Measurements from ENCODE around the gene ALKAL2. TPM values are rescaled to one million over a fixed set of nuclear protein-coding genes. Genes with fewer than 3 reads are reported as not detected.
"Not testable (repeated sequence)": the region's sequence is repeated elsewhere in the genome, so short reads cannot be mapped to it uniquely, and the experiment has no call there.

Gene ALKAL2
- total RNA-seq, result 6.7 TPM
- long read RNA-seq, partial matches to known transcripts, result 5 of 12 reads
- long read RNA-seq, other reads (novel, unspliced or antisense), result 7 of 12 reads

DNA sequence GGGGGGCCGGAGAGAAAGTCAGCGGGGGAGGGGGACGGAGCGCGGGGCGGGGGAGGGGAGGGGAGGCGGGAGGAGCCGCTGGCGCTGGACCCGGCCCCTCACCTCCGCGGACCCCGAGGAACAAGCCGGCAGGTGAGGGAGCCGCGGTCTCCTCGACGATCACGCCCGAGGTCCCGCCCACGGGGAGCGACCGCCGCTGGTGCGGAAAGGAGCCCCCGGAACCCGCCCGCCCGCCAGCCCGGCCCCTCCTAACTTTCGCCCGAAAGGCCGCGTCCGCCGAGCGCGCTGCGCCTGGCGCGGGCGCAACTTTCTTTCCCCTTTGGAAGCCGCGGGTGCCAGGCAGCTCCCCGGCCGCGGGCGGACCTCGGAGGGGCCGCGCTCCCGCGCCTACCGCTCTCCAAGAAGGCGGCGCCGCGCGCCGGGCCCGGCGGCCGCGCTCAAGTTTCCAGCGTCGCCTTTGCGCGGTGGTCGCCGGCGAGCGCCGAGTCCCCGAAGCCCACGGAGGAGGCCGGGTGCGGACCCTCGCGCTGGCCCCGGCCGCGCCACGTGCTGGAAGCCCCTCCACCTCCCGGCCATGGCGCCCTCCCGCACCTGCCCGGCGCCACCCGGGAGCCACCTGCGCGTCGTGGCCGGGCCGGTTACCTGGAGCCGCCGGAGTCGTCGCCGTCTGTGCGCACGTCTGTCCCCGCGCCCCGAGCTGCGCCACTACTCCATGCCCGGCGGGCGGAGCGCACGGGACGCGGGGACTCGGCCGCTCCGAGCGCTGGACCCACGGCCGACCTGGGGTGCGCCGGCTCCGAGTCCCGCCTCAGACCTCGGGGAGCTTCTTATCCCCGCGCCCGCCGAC, at the start of gene ALKAL2:
TSS of gene ALKAL2 (minus strand) at position 181 of the 847 bp plus-strand sequence. CDS start 256 bp downstream, outside the sequence.
- peak; percentile 52 for DNase-seq
- Histone ChIP-seq H3K4me1 (peaks cover 30% of the 10 kb centered on the region), H3K27ac (peak within 1 kb of the TSS; percentile 69), H3K9me3 (no peaks in the 10 kb centered on the region), H3K27me3 (ENCODE audit: low read depth) (peaks cover 19% of the 10 kb centered on the region), H3K4me3 (peak within 1 kb of the TSS; percentile 64), H3K36me3 (peaks cover 13% of the 10 kb centered on the region)
- TF ChIP-seq, protein P1, sequence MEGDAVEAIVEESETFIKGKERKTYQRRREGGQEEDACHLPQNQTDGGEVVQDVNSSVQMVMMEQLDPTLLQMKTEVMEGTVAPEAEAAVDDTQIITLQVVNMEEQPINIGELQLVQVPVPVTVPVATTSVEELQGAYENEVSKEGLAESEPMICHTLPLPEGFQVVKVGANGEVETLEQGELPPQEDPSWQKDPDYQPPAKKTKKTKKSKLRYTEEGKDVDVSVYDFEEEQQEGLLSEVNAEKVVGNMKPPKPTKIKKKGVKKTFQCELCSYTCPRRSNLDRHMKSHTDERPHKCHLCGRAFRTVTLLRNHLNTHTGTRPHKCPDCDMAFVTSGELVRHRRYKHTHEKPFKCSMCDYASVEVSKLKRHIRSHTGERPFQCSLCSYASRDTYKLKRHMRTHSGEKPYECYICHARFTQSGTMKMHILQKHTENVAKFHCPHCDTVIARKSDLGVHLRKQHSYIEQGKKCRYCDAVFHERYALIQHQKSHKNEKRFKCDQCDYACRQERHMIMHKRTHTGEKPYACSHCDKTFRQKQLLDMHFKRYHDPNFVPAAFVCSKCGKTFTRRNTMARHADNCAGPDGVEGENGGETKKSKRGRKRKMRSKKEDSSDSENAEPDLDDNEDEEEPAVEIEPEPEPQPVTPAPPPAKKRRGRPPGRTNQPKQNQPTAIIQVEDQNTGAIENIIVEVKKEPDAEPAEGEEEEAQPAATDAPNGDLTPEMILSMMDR (IDR thresholded peaks at IDR 0.05), result no peak
- ATAC-seq, result peak; percentile 26 to 40
- intact Hi-C loops (cut with DNase I), result no loop called here

DNA sequence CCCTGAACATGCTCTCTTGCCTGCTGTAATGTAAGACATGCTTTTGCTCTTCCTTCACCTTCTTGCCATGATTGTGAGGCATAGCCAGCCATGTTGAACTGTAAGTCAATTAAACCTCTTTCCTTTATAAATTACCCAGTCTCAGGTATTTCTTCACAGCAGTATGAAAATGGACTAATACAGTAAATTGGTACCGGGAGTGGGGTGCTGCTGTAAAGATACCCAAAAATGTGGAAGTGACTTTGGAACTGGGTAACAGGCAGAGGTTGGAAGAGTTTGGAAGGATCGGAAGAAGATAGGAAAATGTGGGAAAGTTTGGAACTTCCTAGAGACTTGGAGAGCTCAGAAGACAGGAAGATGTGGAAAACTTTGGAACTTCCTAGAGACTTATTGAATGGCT, 49.1 kb upstream of the ALKAL2 start:
- H3K4me1 ChIP-seq; ATAC-seq; H3K27ac ChIP-seq; intact Hi-C loops (cut with DNase I); H3K36me3 ChIP-seq; H3K27me3 ChIP-seq (ENCODE audit: low read depth); DNase-seq; H3K4me3 ChIP-seq: not testable (repeated sequence)
- H3K9me3 ChIP-seq, result peaks cover 28% of the 10 kb centered on the region

GRCh38 chr2:336360-336759, 48.5 kb upstream of the ALKAL2 start:
- Histone ChIP-seq H3K27me3 (ENCODE audit: low read depth) (no peaks in the 10 kb centered on the region), H3K27ac (no peak overlapping the region), H3K9me3 (peaks cover 28% of the 10 kb centered on the region), H3K4me1 (no peaks in the 10 kb centered on the region), H3K36me3 (no peaks in the 10 kb centered on the region), H3K4me3 (no peak overlapping the region)
- intact Hi-C loops (cut with DNase I), result no loop called here
- DNase-seq (no peak), ATAC-seq (no peak)
- TF ChIP-seq, protein P1 (IDR thresholded peaks at IDR 0.05), result no peak

DNA sequence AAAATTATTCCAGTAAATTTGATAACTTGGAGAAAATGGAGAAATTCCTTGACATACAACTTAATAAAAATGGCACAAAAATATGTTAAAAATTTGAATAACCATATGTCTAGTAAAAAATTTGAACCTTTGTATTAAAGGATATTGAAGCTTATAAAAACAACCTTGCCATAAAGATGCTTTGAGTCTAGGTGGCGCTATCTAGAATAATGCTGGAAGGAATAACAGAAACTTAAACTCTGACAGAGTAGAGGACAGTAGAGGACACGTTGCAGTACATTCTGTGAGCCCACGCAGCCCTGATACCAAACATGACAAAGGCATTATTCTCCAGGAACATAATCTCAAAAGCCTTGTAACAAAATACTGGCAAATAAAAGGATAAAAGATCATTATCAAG, 44.7 kb upstream of the ALKAL2 start:
- Histone ChIP-seq H3K9me3 (peaks cover 15% of the 10 kb centered on the region), H3K27ac (no peak overlapping the region), H3K27me3 (ENCODE audit: low read depth) (no peaks in the 10 kb centered on the region), H3K4me1 (no peaks in the 10 kb centered on the region), H3K36me3 (no peaks in the 10 kb centered on the region), H3K4me3 (no peak overlapping the region)
- no peak for DNase-seq
- no peak for ATAC-seq
- TF ChIP-seq, protein P1 (IDR thresholded peaks at IDR 0.05), result no peak
- intact Hi-C loops (cut with DNase I), result no loop called here

DNA sequence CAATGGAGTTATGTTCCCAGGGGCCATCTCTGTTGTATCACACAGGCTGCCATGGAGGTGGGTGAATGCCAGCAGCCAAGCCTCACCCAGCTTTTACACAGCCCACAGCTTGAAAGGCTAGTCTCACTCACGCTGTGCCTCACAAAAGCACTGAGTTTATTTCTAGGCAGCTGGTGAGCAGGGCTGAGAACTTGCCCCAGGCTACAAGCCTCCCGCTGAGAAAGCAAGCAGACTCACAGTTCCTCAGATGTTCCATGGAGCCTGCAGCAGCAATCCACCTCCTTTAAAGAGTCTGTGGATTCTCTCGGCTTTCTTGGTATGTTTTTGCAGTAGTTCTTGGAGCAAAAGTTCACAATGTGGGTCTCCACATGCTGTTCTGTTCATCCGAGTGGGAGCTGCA, 40.9 kb upstream of the ALKAL2 start:
- Histone ChIP-seq H3K36me3 (no peaks in the 10 kb centered on the region), H3K4me1 (no peaks in the 10 kb centered on the region), H3K4me3 (no peak overlapping the region), H3K27ac (no peak overlapping the region), H3K27me3 (ENCODE audit: low read depth) (no peaks in the 10 kb centered on the region), H3K9me3 (no peaks in the 10 kb centered on the region)
- TF ChIP-seq, protein P1 (IDR thresholded peaks at IDR 0.05), result no peak
- no peak for DNase-seq
- intact Hi-C loops (cut with DNase I), result no loop called here
- ATAC-seq, result no peak

DNA sequence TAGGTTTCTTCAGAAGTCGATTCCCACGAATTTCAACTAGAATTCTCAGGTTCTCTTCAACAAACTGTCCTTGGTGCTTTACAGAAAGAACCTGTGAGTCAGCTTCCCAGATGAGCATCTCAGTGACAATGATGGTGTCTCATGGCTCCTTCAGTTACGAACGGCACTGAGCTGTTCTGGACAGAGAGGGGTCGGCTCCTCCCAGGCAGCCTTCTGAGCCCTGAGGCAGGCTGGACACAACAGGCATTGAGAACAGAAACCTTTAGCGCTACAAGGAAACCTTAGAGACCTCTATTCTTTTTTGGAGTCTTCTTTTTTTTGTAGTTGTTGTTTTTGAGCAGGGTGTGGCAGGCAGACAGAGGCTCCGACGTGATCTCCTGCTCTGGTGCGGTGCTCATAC, 35.1 kb upstream of the ALKAL2 start:
- Histone ChIP-seq H3K27me3 (ENCODE audit: low read depth) (no peaks in the 10 kb centered on the region), H3K4me1 (no peaks in the 10 kb centered on the region), H3K9me3 (no peaks in the 10 kb centered on the region), H3K36me3 (no peaks in the 10 kb centered on the region), H3K4me3 (no peak overlapping the region), H3K27ac (no peak overlapping the region)
- intact Hi-C loops (cut with DNase I), result no loop called here
- DNase-seq, result no peak
- TF ChIP-seq, protein P1 (IDR thresholded peaks at IDR 0.05), result no peak
- ATAC-seq, result no peak

Measured in lower lobe of right lung (tissue), 2 donors.